Astrocyte of the cerebellum (primary cell): Measurements from ENCODE around the gene ATRX.

Experiments
- DNase-seq: peaks from one replicate; pipeline ENCODE4 v3.0.0-alpha.2; 2011; ENCODE audit warnings: low read depth
- H3K4me3 ChIP-seq: 2 replicates; pipeline ENCODE4 v1.5.1; 2011; ENCODE audit warnings: mild to moderate bottlenecking, low read depth, low read length, moderate library complexity
- in situ Hi-C: cut with HindIII; loops from 2 replicates; pipeline ENCODE4 v1.10.0; 2017; ENCODE audit warnings: low sequenced_read_pairs
- TF ChIP-seq, protein P1 (sequence below): IDR thresholded peaks from 2 replicates; pipeline ENCODE4 v1.5.1; 2012; ENCODE audit warnings: low read length, low read depth, moderate library complexity, mild to moderate bottlenecking; ENCODE audit errors: missing control alignments

Gene ATRX

DNA sequence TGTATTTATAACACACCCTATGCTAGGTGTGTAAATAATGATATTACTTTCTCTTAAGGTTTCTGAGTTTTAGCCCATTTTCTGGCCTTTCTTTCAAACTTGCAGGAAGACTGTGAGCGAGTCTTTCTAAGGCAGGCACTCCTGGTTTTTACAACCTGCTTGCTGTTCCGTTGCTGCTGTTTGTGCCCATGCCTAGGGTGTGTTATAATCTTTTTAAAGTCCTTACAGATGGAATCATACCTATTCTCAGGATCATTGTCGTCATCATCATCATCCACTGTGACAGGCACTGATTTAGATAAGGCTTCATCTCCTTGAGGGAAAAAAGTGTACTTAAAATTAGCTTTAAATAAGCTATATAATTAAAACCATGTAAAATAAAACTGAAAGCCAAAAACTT lies 110.0 kb downstream of the ATRX start:
- TF ChIP-seq, protein P1, sequence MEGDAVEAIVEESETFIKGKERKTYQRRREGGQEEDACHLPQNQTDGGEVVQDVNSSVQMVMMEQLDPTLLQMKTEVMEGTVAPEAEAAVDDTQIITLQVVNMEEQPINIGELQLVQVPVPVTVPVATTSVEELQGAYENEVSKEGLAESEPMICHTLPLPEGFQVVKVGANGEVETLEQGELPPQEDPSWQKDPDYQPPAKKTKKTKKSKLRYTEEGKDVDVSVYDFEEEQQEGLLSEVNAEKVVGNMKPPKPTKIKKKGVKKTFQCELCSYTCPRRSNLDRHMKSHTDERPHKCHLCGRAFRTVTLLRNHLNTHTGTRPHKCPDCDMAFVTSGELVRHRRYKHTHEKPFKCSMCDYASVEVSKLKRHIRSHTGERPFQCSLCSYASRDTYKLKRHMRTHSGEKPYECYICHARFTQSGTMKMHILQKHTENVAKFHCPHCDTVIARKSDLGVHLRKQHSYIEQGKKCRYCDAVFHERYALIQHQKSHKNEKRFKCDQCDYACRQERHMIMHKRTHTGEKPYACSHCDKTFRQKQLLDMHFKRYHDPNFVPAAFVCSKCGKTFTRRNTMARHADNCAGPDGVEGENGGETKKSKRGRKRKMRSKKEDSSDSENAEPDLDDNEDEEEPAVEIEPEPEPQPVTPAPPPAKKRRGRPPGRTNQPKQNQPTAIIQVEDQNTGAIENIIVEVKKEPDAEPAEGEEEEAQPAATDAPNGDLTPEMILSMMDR, result no peak
- in situ Hi-C loops, result no loop called here
- no peak overlapping the region for H3K4me3 ChIP-seq
- no peak for DNase-seq

- peak; percentile 1 for DNase-seq
- in situ Hi-C loops, result no loop called here
- TF ChIP-seq, protein P1, result no peak
- no peak overlapping the region for H3K4me3 ChIP-seq
Observed at GRCh38 chrX:77668391-77669237, 117.4 kb downstream of the ATRX start.

GRCh38 chrX:77658886-77659285 lies 127.1 kb downstream of the ATRX start:
- in situ Hi-C loops, result no loop called here
- TF ChIP-seq, protein P1, result no peak
- no peak overlapping the region for H3K4me3 ChIP-seq
- no peak for DNase-seq

GRCh38 chrX:77652095-77652494 lies 133.9 kb downstream of the ATRX start:
- no peak overlapping the region for H3K4me3 ChIP-seq
- in situ Hi-C loops, result no loop called here
- TF ChIP-seq, protein P1, result no peak
- no peak for DNase-seq

- in situ Hi-C loops, result no loop called here
- TF ChIP-seq, protein P1, result no peak
- no peak for DNase-seq
- H3K4me3 ChIP-seq, result no peak overlapping the region
Observed at GRCh38 chrX:77640702-77641101, 145.3 kb downstream of the ATRX start.

- DNase-seq, result no peak
- in situ Hi-C loops, result no loop called here
- H3K4me3 ChIP-seq, result no peak overlapping the region
- TF ChIP-seq, protein P1, result no peak
Observed at GRCh38 chrX:77639820-77640219, 146.2 kb downstream of the ATRX start.
